DND-41 (cell line): ENCODE measurements around the gene RTP2.

Experiments used
- CTCF ChIP-seq: IDR thresholded peaks from 2 replicates; pipeline ENCODE4 v1.5.1; 2012; ENCODE audit warnings: borderline replicate concordance, low read length, moderate library complexity, mild to moderate bottlenecking; ENCODE audit not compliant: poor library complexity, severe bottlenecking; ENCODE audit errors: extremely low read depth
- EZH2 ChIP-seq: IDR thresholded peaks from 3 replicates; pipeline ENCODE4 v1.6.1; 2012; ENCODE audit warnings: borderline replicate concordance, low read depth, mild to moderate bottlenecking, moderate library complexity, low read length, inconsistent platforms; ENCODE audit not compliant: severe bottlenecking

- no peak for TF ChIP-seq CTCF
- no peak for TF ChIP-seq EZH2
These were observed 3.6 kb downstream of the RTP2 start for GRCh38 chr3:187698499-187699399.
